ENCODE data around the gene JAGN1. TPM values are rescaled to one million over a fixed set of nuclear protein-coding genes. Genes with fewer than 3 reads are reported as not detected.
A peak's percentile ranks its signal among the peaks of the same experiment; 100 is the strongest.

The JAGN1 gene
- total and polyA plus RNA-seq, 9 of the 15 experiments (the other 6 are each of a cell fraction or from before 2014, with no cell fraction given): 31.6 to 77.8 (median 40.3) TPM

GRCh38 chr3:9884555-9885165 lies 5.8 kb upstream of the JAGN1 start (continued):
- TF ChIP-seq EZH2 (IDR thresholded peaks at IDR 0.05; ENCODE audit: borderline replicate concordance, low read depth, low read length) (no peak), RBBP5 (IDR thresholded peaks at IDR 0.05; ENCODE audit: borderline replicate concordance, insufficient read depth, low read length, poor library complexity, severe bottlenecking) (peak; percentile 23), C11orf30 (IDR thresholded peaks at IDR 0.05; ENCODE audit: low read depth) (peak; percentile 61; the same call in 1 of the 2 replicates), MCM7 (IDR thresholded peaks at IDR 0.05) (no peak), PPARD (CRISPR knock-in tag; IDR thresholded peaks at IDR 0.05) (no peak), ZNF23 (CRISPR knock-in tag; IDR thresholded peaks at IDR 0.05) (no peak), ZNF551 (CRISPR knock-in tag; IDR thresholded peaks at IDR 0.05) (no peak), CAMTA2 (CRISPR knock-in tag; conservative IDR thresholded peaks at IDR 0.05) (no peak), FOXK2 (conservative IDR thresholded peaks at IDR 0.05 in 1 of 2, IDR thresholded peaks at IDR 0.05 in 1 of 2; ENCODE audit: low read depth in 2 of 2) (no peak; a peak in 2 of 4 replicates), ZKSCAN8 (CRISPR knock-in tag; IDR thresholded peaks at IDR 0.05) (0 out of 2 replicates have a peak, but pooled peaks have one; percentile 24), NFIC (IDR thresholded peaks at IDR 0.05) (peak; percentile 53), ZNF3 (CRISPR knock-in tag; IDR thresholded peaks at IDR 0.05) (no peak), STAT5A (IDR thresholded peaks at IDR 0.05; ENCODE audit: borderline replicate concordance, low read length) (peak; percentile 42; the same call in 1 of the 2 replicates), THAP7 (CRISPR knock-in tag; IDR thresholded peaks at IDR 0.05) (no peak), ZNF766 (CRISPR knock-in tag; conservative IDR thresholded peaks at IDR 0.05) (peak; percentile 75; the same call in 1 of the 2 replicates), FUS (optimal IDR thresholded peaks at IDR 0.05; ENCODE audit: low read depth, low read length) (no peak), RFX1 (IDR thresholded peaks at IDR 0.05) (no peak), MAZ (CRISPR knock-in tag; conservative IDR thresholded peaks at IDR 0.05 in 1 of 2, IDR thresholded peaks at IDR 0.05 in 1 of 2) (peak; percentile 44 to 64; a peak in 2 of 4 replicates), ELK3 (CRISPR knock-in tag; IDR thresholded peaks at IDR 0.05) (no peak)
- TF ChIP-seq, protein P1, sequence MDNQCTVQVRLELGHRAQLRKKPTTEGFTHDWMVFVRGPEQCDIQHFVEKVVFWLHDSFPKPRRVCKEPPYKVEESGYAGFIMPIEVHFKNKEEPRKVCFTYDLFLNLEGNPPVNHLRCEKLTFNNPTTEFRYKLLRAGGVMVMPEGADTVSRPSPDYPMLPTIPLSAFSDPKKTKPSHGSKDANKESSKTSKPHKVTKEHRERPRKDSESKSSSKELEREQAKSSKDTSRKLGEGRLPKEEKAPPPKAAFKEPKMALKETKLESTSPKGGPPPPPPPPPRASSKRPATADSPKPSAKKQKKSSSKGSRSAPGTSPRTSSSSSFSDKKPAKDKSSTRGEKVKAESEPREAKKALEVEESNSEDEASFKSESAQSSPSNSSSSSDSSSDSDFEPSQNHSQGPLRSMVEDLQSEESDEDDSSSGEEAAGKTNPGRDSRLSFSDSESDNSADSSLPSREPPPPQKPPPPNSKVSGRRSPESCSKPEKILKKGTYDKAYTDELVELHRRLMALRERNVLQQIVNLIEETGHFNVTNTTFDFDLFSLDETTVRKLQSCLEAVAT (IDR thresholded peaks at IDR 0.05): peak in 1 of 2 experiments; percentile 83; a peak in 2 of 4 replicates
- TF ChIP-seq, protein P2, sequence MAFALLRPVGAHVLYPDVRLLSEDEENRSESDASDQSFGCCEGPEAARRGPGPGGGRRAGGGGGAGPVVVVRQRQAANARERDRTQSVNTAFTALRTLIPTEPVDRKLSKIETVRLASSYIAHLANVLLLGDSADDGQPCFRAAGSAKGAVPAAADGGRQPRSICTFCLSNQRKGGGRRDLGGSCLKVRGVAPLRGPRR (CRISPR knock-in tag; IDR thresholded peaks at IDR 0.05): no peak
- TF ChIP-seq, protein P3, sequence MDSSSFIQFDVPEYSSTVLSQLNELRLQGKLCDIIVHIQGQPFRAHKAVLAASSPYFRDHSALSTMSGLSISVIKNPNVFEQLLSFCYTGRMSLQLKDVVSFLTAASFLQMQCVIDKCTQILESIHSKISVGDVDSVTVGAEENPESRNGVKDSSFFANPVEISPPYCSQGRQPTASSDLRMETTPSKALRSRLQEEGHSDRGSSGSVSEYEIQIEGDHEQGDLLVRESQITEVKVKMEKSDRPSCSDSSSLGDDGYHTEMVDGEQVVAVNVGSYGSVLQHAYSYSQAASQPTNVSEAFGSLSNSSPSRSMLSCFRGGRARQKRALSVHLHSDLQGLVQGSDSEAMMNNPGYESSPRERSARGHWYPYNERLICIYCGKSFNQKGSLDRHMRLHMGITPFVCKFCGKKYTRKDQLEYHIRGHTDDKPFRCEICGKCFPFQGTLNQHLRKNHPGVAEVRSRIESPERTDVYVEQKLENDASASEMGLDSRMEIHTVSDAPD (CRISPR knock-in tag; IDR thresholded peaks at IDR 0.05): no peak

Measured in K562 (cell line).